GM21717 (cell line): ENCODE data around the gene PTGER3.

Experiments
- ATAC-seq: cut with Tn5 transposase; IDR thresholded peaks from one replicate; pipeline ENCODE4 v1.9.1; 2021; ENCODE audit warnings: mild to moderate bottlenecking, moderate library complexity; ENCODE audit not compliant: unreplicated experiment

The PTGER3 gene

GRCh38 chr1:71053146-71053545 lies 5.5 kb upstream of the PTGER3 start:
- ATAC-seq = no peak

- ATAC-seq = no peak
Measured at GRCh38 chr1:71049951-71050598, 2.5 kb upstream of the PTGER3 start.

GRCh38 chr1:71046891-71047634 lies 553 bp downstream of the PTGER3 start:
- ATAC-seq = no peak

GRCh38 chr1:71045463-71046028 lies 2.1 kb downstream of the PTGER3 start:
- no peak for ATAC-seq

- ATAC-seq = no peak
Measured at GRCh38 chr1:71044833-71045232, 2.8 kb downstream of the PTGER3 start.

- ATAC-seq = no peak
Measured at GRCh38 chr1:71043065-71043464, 4.6 kb downstream of the PTGER3 start.

- no peak for ATAC-seq
Measured at GRCh38 chr1:71041806-71042205, 5.8 kb downstream of the PTGER3 start.

GRCh38 chr1:71039661-71040262 lies 7.9 kb downstream of the PTGER3 start:
- no peak for ATAC-seq

GRCh38 chr1:71038942-71039341 lies 8.7 kb downstream of the PTGER3 start:
- ATAC-seq = no peak

GRCh38 chr1:71037829-71038620 lies 9.6 kb downstream of the PTGER3 start:
- ATAC-seq = no peak

GRCh38 chr1:71037066-71037465 lies 10.6 kb downstream of the PTGER3 start:
- no peak for ATAC-seq

- ATAC-seq = no peak
Measured at GRCh38 chr1:71033136-71033535, 14.5 kb downstream of the PTGER3 start.

GRCh38 chr1:71031426-71031825 lies 16.2 kb downstream of the PTGER3 start:
- ATAC-seq = no peak

GRCh38 chr1:71030026-71030425 lies 17.6 kb downstream of the PTGER3 start:
- ATAC-seq = no peak

GRCh38 chr1:71028981-71029380 lies 18.6 kb downstream of the PTGER3 start:
- no peak for ATAC-seq

- no peak for ATAC-seq
Measured at GRCh38 chr1:71027991-71028390, 19.6 kb downstream of the PTGER3 start.

- no peak for ATAC-seq
Measured at GRCh38 chr1:71026093-71026492, 21.5 kb downstream of the PTGER3 start.

GRCh38 chr1:71023515-71023914 lies 24.1 kb downstream of the PTGER3 start:
- no peak for ATAC-seq

- ATAC-seq = no peak
Measured at GRCh38 chr1:71019233-71019969, 28.2 kb downstream of the PTGER3 start.

GRCh38 chr1:71018791-71019190 lies 28.8 kb downstream of the PTGER3 start:
- no peak for ATAC-seq
